COLO668 (cell line): ENCODE measurements around the gene HNRNPD.
A peak's percentile ranks its signal among the peaks of the same experiment; 100 is the strongest.
"Not testable (repeated sequence)": the region's sequence is repeated elsewhere in the genome, so short reads cannot be mapped to it uniquely, and the experiment has no call there.

Source experiments
- DNase-seq: peaks from one replicate; lab custom pipeline; 2025; ENCODE audit not compliant: unreplicated experiment; lab: John Stamatoyannopoulos, UW

Gene HNRNPD

DNA sequence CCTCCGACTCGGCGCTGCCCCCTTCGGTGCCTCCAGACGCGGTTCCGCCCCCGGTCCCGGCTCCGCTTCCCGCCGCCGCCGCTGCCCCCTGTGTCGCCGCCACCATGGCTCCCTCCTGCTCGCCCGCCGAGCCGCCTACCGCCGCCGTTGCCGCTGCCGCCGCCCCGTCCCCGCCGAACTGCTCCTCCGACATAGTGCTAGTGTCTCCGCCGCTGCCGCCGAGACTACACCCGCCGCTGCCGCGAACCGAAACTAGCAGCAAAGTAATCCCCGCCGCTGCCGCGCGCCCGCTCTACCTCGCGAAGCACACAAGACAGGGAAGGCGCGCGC is 340 bp downstream of the HNRNPD start:
- peak; percentile 63 for DNase-seq

DNA sequence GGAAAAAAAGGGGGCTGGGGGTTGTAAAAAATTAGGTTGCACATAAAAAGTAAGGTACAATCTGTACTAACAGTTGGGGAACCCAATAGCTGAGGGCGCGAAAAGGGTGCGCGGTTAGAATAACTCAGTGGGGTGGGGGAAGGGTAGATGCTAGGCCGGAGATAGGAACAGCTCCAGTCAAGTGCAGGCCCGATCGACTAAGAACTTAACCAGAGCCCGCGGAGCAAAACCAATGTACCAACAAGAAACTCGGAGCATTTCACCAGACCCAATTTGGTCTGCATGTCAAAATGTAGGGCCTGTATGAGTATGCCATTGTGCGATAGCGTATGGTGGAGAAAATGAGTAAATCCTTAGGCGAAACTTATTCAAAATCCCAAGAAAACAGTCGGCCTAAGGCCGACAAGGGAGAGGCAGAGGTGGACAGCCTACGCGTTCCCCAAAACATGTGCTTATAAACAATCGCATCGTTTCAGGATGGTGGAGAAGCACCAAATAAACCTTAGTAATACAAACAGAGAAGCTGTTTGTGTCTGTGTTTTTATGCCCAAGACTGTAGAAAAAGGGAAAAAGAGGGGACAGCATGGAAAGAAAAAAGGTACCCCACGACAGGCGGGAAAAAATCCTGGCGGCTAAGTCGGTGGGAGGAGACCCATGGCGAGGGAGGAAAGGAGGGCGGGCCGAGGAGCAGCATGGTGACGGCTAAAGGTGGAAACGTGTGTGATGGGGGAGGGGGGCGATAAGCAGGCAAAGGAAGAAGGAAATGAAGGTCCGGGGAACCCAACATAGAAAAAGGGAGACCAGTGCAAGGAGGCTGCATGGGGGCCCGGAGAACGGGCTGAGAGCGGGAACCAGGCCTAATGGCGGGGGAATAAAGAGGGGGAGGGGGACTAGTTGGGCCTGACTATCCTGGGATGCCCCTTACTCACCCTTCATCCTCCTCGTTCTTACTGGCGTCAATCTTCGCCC is 990 bp downstream of the HNRNPD start:
- peak; percentile 79 for DNase-seq

DNA sequence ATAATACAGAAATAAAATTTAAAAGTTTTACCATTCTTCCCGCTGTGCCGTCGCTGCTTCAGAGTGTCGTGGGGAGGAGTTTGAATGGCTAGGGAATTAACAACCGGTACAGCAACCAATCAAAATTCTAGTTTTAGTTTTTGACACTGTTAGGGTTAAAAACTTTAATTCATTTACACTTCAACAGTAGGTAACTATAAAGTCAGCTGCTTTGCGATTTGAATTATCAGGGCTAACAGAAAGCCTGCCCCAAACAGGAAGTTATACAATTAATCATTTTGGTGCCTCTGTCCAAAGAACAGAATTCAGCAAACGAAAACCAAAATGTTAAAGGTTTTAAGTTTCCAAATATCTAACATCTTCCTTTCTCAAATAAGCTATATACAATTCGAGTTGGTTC is 2.3 kb downstream of the HNRNPD start:
- DNase-seq: no peak

DNA sequence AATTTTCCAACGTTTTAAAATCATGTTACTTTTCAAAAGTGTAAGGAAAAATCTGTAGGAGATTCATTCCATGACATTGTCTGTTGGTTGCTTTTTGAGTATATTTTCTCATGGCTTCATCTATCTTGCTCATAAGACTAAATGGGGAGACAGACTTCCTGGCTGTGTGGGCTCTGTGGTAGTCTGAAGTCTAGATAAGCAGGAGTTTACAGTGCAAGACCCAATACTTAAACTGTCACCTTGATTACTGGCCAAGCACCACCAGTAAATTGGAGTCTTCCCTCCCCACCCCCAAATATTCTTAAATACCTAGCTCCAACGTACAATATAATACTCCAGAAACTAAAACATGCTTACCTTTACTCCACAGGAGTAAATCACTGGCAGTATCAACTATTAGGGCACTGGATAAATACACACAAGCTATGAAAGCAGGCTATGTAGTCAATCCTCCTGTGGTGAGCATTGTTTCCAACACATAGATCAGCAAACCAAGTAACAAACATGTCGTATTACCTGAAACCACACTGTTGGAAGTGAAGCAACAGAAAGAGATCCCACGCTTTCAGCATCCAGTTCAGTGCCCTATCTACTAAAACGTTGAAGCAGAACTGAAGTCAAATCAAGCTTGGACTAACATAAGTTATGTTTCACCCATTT is 6.2 kb downstream of the HNRNPD start:
- no peak for DNase-seq

DNA sequence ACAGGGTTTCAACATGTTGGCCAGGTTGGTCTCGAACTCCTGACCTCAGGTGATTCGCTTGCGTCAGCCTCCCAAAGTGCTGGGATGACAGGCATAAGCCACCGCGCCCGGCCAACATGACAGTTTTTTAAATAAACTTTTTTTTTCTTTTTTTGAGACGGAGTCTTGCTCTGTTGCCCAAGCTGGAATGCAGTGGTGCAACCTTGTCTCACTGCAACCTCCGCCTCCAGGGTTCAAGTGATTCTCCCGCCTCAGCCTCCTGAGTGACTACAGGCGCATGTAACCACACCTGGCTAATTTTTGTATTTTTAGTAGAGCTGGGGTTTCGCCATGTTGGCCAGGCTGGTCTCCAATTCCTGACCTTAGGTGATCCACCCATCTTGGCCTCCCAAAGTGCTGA is 7.4 kb downstream of the HNRNPD start:
- DNase-seq: not testable (repeated sequence)

DNA sequence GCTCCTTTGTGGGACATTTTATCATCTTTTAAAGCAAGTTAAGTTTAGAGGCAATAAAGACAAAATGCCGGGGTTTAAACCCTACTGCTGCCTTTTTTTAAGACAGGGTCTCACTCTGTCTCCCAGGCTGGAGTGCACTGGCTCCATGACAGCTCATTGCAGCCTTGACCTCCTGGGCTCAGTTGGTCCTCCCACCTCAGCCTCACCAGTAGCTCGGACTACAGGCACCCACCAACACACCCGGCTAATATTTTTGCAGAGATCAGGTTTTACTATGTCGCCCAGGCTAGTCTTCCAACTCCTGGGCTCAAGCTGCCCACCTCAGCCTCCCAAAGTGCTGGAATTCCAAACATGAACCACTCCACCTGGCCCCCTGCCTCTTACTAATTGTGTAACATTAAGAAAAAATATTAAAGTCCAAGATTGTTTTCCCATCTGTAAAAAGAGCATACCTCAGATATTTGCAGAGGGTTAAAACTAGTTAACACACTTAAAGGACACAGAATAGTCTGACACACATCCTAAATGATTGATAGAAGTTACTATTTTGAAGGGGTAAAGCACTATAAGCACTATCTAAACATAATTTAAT is 9.8 kb downstream of the HNRNPD start:
- DNase-seq: no peak

DNA sequence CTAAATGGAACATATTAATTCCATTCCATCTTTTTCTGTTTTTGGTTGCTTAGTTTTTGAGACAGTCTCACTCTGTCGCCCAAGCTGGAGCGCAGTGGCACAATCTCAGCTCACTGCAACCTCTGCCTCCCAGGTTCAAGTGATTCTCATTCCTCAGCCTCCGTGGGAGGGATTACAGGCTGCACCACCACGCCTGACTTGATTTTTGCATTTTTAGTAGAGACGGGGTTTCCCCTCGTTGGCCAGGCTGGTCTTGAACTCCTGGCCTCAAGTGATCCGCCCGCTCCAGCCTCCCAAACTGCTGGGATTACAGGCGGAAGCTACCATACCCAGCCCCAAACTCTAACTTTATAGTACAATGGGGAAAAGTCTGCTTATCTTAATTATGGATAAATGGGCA is 11.2 kb downstream of the HNRNPD start:
- DNase-seq: no peak

DNA sequence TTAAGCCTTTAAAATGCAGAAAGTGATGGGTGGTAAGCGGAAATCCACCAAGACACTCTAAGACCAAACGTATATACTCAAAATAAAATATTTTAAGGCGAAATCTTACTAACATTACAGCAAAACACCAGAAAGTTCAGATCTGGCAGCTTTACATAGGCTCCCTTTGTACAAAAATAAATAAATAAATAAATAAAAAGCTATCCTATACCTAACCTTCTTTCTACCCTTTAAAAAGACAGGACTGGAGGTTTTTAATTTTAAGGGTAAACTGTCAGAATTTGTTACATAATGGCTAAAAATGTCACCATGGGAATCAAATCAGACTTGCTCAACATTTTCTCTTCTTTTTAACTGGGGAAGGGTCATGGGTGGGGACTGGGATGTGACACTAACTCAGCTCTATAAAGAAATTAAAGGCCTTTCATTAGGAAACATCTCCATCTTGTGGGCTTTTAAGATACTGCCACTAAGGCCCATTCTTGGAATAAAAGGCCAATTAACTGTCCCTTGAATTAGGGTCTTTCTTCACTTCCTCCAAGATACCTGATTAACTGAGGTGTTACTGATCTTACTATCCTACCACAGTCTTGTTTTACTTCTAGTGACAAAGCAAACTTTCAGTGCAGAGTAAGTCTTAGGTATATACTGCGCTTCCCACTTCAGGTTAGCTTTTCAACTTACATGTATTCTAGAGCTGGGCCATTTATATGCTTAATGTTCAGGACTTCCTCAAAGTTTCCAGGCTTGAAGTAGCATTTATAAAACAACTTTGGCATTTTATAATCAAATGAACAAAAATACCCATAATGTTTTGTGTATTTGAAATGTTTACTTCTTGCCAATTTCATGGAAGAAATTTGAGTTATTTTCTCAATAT is 13.3 kb downstream of the HNRNPD start:
- DNase-seq: no peak

DNA sequence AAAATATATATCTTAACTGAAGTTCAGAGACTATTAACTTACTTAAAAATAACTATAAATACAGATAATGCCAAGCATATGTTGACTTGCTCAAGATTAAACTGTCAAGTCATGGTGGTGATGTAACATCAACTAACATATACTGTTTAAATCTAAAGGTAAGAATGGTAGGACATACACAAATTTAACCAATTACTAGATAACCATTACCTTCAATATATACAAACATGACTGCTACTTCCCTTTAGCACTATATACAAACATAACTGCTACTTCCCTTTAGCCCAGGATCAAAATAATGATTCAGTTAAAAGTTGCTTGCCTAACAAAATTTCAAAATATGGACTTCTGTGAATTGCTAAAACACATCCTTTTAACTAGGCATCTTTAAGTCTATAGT is 14.9 kb downstream of the HNRNPD start:
- DNase-seq: no peak

DNA sequence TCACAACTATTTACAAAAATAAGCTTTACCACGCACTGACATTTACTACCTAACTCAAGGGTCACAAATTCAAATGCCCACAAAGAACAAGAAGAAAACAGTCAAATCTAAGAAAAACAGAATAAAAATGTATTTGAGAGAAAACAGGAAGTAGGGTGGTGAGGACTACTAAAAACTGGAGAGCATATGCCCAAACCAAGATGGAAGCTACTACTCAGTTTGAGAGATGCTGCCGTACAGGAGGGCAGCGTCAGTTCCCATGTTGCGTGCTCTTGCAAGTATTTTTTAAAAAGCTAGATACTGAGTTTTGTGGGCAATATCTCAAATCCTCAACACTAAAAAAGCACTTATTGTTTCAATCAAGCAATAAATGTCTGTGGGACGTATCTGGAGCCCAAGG is 16.2 kb downstream of the HNRNPD start:
- no peak for DNase-seq

DNA sequence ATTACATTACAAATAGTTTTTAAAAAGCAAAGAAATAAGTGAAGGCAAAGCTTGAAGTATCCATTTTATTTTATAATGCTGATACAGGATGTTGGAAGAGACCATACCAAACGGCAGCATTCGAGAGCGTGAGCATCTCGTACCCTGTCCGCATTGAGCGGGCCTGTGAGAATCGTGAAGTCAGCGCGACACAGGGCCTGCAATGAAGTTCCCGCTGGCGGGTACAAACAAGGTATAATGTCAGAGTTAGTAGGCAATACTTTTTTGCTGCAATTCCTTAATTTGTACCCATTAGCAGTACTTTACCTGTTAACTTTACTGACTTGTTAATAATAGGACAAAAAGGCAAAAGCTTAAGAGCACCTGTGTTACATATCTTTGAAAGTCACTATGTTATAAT is 19.0 kb downstream of the HNRNPD start:
- DNase-seq: no peak

DNA sequence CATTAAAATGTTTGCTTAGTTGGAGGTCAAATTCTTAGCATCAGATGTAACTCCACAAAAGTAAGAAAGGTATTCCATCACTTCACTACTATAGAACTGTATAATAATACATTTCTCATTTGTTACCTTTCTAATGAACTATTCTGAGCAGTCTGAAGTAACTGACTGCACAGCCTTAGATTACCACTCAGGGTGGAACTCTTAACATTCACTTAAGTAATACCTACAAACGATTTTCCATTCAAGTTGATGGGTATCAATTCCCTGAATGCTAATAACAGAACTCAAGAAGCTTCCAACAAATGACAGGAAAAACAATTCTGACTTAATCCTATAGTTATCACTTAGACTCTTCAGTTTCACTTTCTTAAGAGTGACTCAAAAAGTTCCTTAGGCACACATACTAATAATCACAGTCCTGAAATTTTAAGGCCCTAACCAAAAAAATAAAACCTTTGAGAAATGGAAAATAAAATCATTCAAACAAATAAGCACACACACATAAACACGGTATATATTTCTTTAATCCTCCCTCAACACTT is 20.9 kb downstream of the HNRNPD start:
- no peak for DNase-seq

DNA sequence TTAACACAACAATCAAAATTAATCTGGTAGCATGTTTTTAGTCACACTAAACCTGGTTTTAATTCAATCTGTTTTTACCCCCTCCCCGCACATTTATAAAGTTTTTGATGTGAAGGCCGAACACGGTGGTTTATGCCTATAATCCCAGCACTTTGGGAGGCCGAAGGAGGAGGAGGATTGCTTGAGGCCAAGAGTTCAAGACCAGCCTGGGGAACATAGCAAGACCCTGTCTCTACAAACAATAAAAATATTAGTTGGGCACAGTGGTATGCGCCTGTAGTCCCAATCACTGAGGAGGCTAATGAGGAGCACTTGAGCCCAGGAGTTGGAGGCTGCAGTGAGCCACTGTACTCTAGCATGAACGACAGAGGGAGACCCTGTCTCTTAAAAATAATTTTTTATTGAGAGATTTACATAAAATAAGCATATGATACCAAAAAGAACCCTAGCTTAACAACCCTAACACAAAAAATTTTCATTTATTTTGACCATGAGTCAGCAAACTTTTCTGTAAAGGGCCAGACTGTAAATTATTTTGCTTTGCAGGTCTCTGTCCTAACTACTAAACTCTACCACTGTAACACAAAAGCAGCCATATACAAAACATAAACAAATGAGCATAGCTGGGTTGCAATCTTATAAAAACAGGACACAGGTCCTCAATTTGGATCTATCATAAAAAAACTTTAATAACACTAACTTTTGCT is 21.5 kb downstream of the HNRNPD start:
- DNase-seq: no peak

DNA sequence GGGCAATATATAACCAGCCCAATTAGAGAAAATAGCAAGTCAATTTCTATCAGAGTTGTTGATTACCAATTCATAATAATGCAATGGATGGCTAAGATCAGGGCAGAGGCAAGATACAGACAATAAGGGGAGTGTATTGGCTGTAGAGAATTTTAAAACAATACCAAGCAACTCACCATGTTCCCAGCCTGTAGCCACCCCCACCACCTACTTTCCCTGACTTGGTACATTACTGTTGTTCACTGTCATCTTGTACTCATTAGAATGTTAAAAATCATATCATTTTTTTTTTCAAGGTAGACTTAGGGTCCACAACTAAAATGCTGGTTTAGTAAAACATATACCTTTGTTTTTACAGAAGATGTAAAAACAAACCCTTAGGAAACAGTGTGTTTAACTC is 27.7 kb downstream of the HNRNPD start:
- no peak for DNase-seq

DNA sequence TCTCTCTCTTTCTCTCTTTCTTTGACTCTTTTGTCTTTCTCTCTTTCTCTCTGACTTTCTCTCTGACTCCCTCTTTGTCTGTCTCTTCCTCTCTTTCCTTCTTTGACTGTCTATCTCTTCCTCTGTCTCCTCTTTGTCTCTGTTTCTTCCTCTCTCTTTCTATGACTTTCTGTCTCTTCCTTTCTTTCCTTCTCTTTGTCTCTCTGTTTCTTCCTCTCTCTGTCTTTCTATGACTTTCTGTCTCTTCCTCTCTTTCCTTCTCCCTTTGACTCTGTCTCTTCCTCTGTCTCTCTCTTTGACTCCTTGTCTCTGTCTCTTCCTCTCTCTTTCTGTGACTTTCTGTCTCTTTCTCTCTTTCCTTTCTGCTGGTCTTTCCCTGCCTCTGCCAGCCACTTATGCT is 38.7 kb downstream of the HNRNPD start:
- DNase-seq: no peak

DNA sequence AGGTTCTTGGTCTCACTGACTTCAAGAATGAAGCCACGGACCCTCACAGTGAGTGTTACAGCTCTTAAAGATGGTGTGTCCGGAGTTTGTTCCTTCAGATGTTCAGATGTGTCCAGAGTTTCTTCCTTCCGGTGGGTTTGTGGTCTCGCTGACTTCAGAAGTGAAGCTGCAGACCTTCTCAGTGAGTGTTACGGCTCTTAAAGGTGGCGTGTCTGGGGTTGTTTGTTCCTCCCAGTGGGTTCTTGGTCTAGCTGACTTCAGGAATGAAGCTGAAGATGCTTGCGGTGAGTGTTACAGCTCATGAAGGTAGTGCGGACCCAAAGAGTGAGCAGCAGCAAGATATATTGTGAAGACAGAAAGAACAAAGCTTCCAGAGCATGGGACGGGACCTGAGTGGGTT is 40.1 kb downstream of the HNRNPD start:
- not testable (repeated sequence) for DNase-seq

DNA sequence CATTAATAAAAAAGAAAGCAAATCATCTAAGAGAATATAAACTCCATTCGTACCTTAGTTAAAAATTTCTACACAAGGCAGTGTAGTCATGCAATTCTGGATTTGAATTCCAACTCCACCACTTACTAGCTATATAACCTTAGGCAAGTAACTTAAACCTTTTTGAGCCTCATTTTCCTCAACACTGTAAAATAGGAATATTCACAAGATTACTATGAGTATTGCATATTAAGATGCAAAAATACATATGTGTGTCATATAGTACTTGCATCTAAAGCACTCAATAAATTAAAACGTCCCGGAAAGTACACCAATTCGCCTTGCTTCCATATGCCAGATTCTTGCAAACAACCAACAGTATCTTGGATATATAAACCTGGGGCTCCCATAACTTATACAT is 42.0 kb downstream of the HNRNPD start:
- DNase-seq: no peak

DNA sequence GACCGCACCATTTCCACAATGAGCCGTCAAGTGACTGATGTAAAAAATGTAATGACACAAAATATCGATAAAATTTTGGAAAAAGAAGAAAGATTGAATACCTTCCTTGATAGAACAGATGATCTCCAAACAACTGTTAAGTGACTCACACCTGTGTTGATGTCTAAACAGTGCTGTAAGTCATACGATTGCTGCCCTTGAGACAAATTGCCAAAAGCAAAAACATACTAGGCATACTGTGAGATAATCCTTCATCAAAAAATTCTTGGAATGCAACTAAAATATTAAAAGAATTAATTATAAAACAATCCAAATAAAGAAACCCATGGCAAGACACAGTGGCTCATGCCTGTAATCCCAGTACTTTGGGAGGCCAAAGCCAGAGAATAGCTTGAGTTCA is 53.4 kb downstream of the HNRNPD start:
- no peak for DNase-seq

DNA sequence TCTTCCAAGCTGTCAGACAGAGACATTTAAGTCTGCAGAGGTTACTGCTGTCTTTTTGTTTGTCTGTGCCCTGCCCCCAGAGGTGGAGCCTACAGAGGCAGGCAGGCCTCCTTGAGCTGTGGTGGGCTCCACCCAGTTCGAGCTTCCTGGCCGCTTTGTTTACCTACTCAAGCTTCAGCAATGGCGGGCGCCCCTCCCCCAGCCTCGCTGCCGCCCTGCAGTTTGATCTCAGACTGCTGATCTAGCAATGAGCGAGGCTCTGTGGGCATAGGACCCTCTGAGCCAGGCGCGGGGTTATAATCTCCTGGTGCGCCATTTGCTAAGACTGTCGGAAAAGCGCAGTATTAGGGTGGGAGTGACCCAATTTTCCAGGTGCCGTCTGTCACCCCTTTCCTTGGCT is 70.7 kb downstream of the HNRNPD start:
- not testable (repeated sequence) for DNase-seq
